Placental pericyte (primary cell): ENCODE data around the gene PAXX. TPM values are rescaled to one million over a fixed set of nuclear protein-coding genes. Genes with fewer than 3 reads are reported as not detected.

ENCODE experiments used
- total RNA-seq: library from RNA; depleted of rRNA; stranded (reverse); fragments of >200 nt; gene quantifications from 2 replicates; pipeline ENCODE4 v1.2.3, GENCODE V29; 2012

PAXX gene, protein sequence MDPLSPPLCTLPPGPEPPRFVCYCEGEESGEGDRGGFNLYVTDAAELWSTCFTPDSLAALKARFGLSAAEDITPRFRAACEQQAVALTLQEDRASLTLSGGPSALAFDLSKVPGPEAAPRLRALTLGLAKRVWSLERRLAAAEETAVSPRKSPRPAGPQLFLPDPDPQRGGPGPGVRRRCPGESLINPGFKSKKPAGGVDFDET
- 12.0 and 13.9 TPM in 2 replicates for total RNA-seq

DNA sequence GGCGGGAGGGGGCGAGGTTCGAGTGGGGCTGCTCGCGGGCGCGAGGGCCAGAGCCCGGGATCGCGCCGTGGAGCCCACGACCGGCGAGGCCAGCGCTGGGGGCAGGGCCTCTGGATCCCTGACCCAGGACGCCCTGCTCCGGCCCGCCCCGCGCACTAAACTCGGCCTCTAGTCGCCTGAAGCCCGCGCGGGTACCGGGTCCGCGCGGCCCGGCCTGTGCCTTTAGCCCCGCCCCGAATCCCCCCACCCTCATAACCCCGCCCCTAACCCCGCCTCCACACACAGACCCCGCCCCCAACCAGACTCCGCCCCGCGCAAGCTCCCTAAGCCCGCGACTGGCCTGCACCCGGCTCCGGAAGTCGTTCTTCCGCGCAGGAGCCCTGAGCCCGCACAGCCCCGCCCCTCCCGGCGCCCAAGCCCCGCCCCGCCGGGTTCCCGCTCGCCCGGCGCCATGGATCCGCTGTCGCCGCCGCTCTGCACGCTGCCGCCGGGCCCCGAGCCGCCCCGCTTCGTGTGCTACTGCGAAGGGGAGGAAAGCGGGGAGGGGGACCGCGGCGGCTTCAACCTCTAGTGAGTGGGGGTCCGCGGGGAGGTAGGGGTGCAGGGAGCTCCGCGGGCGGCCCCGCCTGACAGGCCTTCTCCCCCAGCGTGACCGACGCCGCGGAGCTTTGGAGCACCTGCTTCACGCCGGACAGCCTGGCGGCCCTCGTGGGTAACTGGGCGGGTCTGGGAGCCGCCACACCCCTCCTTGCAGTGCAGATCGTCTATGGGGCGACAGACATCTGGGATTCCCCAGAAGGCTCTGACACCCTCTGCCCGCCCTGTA lies at the start of gene PAXX:
TSS of gene PAXX (plus strand) at position 430 of the 826 bp plus-strand sequence. CDS start at position 452, 22 bp downstream.

DNA sequence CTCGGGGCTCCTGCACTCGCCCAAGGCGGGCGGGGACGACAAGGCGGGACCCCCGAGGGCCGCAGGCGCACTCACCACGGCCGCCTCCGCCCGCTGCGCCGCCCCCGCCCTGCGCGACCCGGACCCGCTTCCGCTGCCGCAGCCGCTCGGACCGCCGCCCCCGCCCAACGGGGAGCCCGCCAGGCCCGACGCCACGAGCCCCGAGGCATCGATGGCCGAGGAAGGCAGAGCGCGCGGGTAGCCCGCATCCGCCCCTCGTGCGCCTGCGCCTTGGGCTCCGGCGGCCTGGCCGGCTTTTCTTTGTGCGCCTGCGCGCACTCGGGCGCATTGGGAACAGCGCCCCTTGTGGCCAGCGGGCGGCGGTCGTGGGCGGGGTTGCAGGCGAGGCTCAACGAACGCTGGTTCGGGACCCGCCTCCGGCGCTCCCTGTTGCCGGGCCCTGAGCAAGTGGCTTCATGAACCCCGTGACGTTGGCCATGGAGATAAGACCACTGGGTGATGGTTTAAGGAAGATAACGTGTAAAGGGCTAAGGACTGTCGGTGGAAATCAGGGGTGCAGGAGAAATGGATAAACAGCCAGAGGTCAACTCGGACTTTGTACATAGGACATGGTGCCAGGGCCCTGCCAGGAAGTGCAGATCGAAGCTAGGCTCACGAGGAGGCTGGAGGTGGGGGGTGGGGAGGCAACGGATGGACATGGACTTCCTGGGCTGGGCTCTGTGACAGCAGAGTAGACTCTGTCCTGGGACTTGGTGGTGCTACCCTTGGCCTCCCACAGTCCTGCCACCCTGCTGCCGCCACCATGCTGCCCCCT lies 47.5 kb upstream of the PAXX start, which contains the start of the genes C8G and FBXW5:
TSS of gene C8G (plus strand) at position 725 of the 814 bp plus-strand sequence. CDS start at position 803, 78 bp downstream.
TSS of gene FBXW5 (minus strand) at position 220 of the 814 bp plus-strand sequence. CDS start 655 bp downstream, outside the sequence.

GRCh38 chr9:136951541-136952320 lies 40.5 kb upstream of the PAXX start, which contains the start of gene LCN12:
Gene LCN12 (plus strand): TSS chr9:136952273. CDS start chr9:136952328, 55 bp downstream.

GRCh38 chr9:136977223-136977622 lies 15.0 kb upstream of the PAXX start, which contains the start of gene PTGDS:
Gene PTGDS (plus strand): TSS chr9:136977504. CDS start chr9:136977579, 75 bp downstream.

GRCh38 chr9:136982232-136983051 lies 9.8 kb upstream of the PAXX start, which contains the start of gene LCNL1:
Gene LCNL1 (plus strand): TSS chr9:136982993. CDS start chr9:136983587, 594 bp downstream.

GRCh38 chr9:136996361-136997292 lies 4.4 kb downstream of the PAXX start, which contains the start of gene CLIC3:
Gene CLIC3 (minus strand): TSS chr9:136996568. CDS start chr9:136996543, 25 bp downstream.

DNA sequence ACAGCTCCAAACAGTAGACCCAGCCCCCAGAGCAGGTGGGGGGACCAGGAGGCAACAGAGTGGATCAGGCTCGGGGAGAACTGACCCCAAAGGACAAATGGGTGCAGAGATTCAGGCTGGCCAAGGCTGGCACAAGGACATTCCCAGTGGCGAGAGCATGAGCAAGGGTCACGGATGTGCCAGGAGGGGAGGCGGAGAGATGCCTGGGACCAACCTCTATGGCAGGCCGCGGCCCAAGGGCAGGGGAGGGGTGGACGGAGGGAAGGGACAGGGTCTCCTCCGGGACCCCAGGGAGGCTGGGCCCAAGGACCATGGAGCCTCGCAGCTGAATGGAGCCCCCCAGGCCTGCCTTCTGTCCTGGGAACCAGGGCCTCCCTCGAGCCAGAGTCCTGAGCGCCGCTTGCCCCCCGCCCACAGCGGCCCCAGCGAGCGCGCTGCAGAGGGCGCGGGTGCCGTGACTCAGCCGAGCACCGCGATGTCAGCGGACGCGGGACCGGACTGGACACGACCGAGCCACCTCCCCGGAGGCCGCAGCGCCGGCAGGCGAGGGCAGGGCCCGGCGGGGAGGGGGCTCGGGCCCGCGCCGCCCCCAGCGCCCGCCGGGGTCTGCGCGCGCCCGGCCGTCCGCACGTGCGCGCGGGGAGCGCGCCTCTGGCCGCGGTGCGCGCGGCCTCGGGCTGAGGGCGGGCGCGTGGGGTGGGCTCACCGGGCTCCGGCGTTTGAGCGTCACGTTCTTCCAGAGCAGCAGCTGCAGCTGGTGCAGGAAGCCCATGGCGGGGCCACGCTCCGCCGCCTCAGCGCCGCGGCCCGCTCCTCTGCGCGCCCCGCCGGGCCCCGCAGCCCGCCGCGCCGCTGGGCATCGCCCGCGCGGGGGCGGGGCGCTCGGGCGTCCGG lies 35.4 kb downstream of the PAXX start, which contains the start of gene ABCA2:
TSS of gene ABCA2 (minus strand) at position 869 of the 894 bp plus-strand sequence. CDS start at position 772, 97 bp downstream.

DNA sequence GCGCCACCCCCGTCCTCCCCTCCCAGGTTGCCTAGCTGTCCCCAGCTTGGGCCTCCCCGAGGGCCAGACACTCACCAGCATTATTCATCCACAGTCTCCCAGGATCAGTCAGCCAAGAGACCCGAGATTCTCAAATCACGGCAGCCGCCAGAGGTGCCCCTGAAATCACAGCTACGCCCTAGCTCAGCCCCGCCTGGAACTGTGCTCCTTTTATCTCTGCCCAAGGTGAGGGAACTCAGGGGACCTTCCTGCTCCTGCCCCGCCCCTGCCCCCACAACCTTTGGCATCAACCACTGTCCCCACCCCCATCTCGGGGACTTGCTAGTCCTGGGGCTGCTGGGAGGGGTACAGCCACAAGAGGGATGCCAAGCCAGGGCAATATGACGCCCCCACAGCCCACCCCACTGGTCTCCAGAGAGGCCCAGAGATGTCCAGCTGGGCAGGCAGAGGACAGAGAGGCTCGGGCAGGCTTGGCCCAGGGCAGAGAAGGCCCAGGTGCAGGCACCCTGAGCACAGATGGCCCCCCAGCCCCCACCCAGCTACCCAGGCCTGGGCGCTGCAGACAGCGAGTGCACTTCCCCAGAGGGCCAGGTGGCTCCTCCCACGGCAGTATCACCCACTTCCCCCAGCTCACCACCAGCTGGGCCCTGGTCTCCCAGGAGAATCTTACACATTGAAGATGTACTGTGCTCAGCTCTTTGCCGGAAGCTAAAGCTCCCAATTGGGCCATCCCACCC lies 39.9 kb downstream of the PAXX start, which contains the start of gene FUT7:
TSS of gene FUT7 (minus strand) at position 185 of the 737 bp plus-strand sequence. CDS start at position 88, 97 bp downstream.

Other genes starting within 250 kb of the PAXX start
- not detected in 2 replicates for gene LCN10, start 249.5 kb upstream of the PAXX start, total RNA-seq
- gene LCN6, start 243.9 kb upstream of the PAXX start, total RNA-seq = not detected in 2 replicates
- gene LCN8, start 234.2 kb upstream of the PAXX start, total RNA-seq = not detected in 2 replicates
- not detected in 2 replicates for gene LCN15, start 227.9 kb upstream of the PAXX start, total RNA-seq
- 36.9 and 38.7 TPM in 2 replicates for gene TMEM141, start 201.1 kb upstream of the PAXX start, total RNA-seq
- 0.22 TPM in 1 of 2 replicates, not detected in the other for gene CCDC183, start 196.1 kb upstream of the PAXX start, total RNA-seq
- 77.0 and 129 TPM in 2 replicates for gene RABL6, start 184.5 kb upstream of the PAXX start, total RNA-seq
- 1.4 and 2.0 TPM in 2 replicates for gene AJM1, start 149.9 kb upstream of the PAXX start, total RNA-seq
- 54.8 and 63.5 TPM in 2 replicates for gene PHPT1, start 143.0 kb upstream of the PAXX start, total RNA-seq
- 2.0 and 3.5 TPM in 2 replicates for gene MAMDC4, start 140.1 kb upstream of the PAXX start, total RNA-seq
- 169 and 339 TPM in 2 replicates for gene EDF1, start 126.1 kb upstream of the PAXX start, total RNA-seq
- gene TRAF2, start 105.9 kb upstream of the PAXX start, total RNA-seq = 9.6 and 15.2 TPM in 2 replicates
- gene FBXW5, start 47.7 kb upstream of the PAXX start, total RNA-seq = 198 and 213 TPM in 2 replicates
- 0.66 TPM in 1 of 2 replicates, not detected in the other for gene C8G, start 47.2 kb upstream of the PAXX start, total RNA-seq
- 0.88 TPM in 1 of 2 replicates, not detected in the other for gene LCN12, start 40.1 kb upstream of the PAXX start, total RNA-seq
- gene PTGDS, start 14.9 kb upstream of the PAXX start, total RNA-seq = 4.2 and 78.6 TPM in 2 replicates
- gene LCNL1, start 9.4 kb upstream of the PAXX start, total RNA-seq = 0.14 and 9.8 TPM in 2 replicates
- 4.3 and 12.7 TPM in 2 replicates for gene CLIC3, start 4.1 kb downstream of the PAXX start, total RNA-seq
- gene ABCA2, start 35.8 kb downstream of the PAXX start, total RNA-seq = 18.8 and 18.9 TPM in 2 replicates
- gene FUT7, start 39.7 kb downstream of the PAXX start, total RNA-seq = not detected in 2 replicates
- 16.0 and 21.0 TPM in 2 replicates for gene NPDC1, start 53.8 kb downstream of the PAXX start, total RNA-seq
- not detected in 2 replicates for gene ENTPD2, start 61.6 kb downstream of the PAXX start, total RNA-seq
- 0.22 and 15.9 TPM in 2 replicates for gene SAPCD2, start 78.1 kb downstream of the PAXX start, total RNA-seq
- gene UAP1L1, start 85.1 kb downstream of the PAXX start, total RNA-seq = 28.2 and 29.1 TPM in 2 replicates
- 68.1 and 103 TPM in 2 replicates for gene MAN1B1, start 94.6 kb downstream of the PAXX start, total RNA-seq
- 58.1 and 86.7 TPM in 2 replicates for gene DPP7, start 122.3 kb downstream of the PAXX start, total RNA-seq
- gene GRIN1, start 146.7 kb downstream of the PAXX start, total RNA-seq = 0.29 TPM in 1 of 2 replicates, not detected in the other
- gene LRRC26, start 177.6 kb downstream of the PAXX start, total RNA-seq = not detected in 2 replicates
- not detected in 2 replicates for gene TMEM210, start 179.6 kb downstream of the PAXX start, total RNA-seq
- gene ANAPC2, start 196.1 kb downstream of the PAXX start, total RNA-seq = 30.4 and 32.4 TPM in 2 replicates
- 75.5 and 82.3 TPM in 2 replicates for gene SSNA1, start 196.3 kb downstream of the PAXX start, total RNA-seq
- 9.9 and 14.9 TPM in 2 replicates for gene TPRN, start 208.3 kb downstream of the PAXX start, total RNA-seq
- 28.9 and 41.4 TPM in 2 replicates for gene TMEM203, start 213.2 kb downstream of the PAXX start, total RNA-seq
- gene NDOR1, start 213.3 kb downstream of the PAXX start, total RNA-seq = 10.1 and 15.3 TPM in 2 replicates
- 0.22 and 0.43 TPM in 2 replicates for gene RNF208, start 229.8 kb downstream of the PAXX start, total RNA-seq
- 0.14 and 0.66 TPM in 2 replicates for gene CYSRT1, start 232.8 kb downstream of the PAXX start, total RNA-seq
- not detected in 2 replicates for gene RNF224, start 235.1 kb downstream of the PAXX start, total RNA-seq
- not detected in 2 replicates for gene SLC34A3, start 238.5 kb downstream of the PAXX start, total RNA-seq
- gene TUBB4B, start 248.9 kb downstream of the PAXX start, total RNA-seq = 93.4 and 509 TPM in 2 replicates